BE2C (cell line): ENCODE results near the gene SCGB2B2.
"Not testable (repeated sequence)": the region's sequence is repeated elsewhere in the genome, so short reads cannot be mapped to it uniquely, and the experiment has no call there.

Experiments used
- DNase-seq: peaks from one replicate; pipeline ENCODE4 v3.0.0-alpha.2; 2020
- H3K27me3 ChIP-seq: fragments of 250-450 bp; sonication (Bioruptor Pico); 2 replicates; pipeline ENCODE4 v1.5.1; 2020; ENCODE audit warnings: mild to moderate bottlenecking
- H3K36me3 ChIP-seq: fragments of 250-450 bp; sonication (Bioruptor Pico); 2 replicates; pipeline ENCODE4 v1.5.1; 2020; ENCODE audit warnings: mild to moderate bottlenecking
- H3K4me1 ChIP-seq: fragments of 250-450 bp; sonication (Bioruptor Pico); 2 replicates; pipeline ENCODE4 v1.5.1; 2020
- H3K4me3 ChIP-seq: 2 replicates; pipeline ENCODE4 v1.5.1; 2011; ENCODE audit warnings: low read depth, low read length
- H3K9me3 ChIP-seq: fragments of 250-450 bp; sonication (Bioruptor Pico); 2 replicates; pipeline ENCODE4 v1.5.1; 2020
- CTCF ChIP-seq: IDR thresholded peaks from 2 replicates; pipeline ENCODE4 v1.5.1; 2012; ENCODE audit warnings: mild to moderate bottlenecking, low read depth, low read length

The SCGB2B2 gene

GRCh38 chr19:34687348-34687747 lies 10.4 kb upstream of the SCGB2B2 start:
- TF ChIP-seq CTCF = no peak
- no peaks in the 10 kb centered on the region for H3K4me1 ChIP-seq
- H3K9me3 ChIP-seq = peaks cover 3% of the 10 kb centered on the region
- peaks cover 10% of the 10 kb centered on the region for H3K36me3 ChIP-seq
- H3K27me3 ChIP-seq = peaks cover 8% of the 10 kb centered on the region; the same call in 1 of the 2 replicates
- no peak overlapping the region for H3K4me3 ChIP-seq
- no peak for DNase-seq

GRCh38 chr19:34686455-34686854 lies 9.5 kb upstream of the SCGB2B2 start:
- no peak overlapping the region for H3K4me3 ChIP-seq
- H3K4me1 ChIP-seq = no peaks in the 10 kb centered on the region
- peaks cover 12% of the 10 kb centered on the region for H3K36me3 ChIP-seq
- TF ChIP-seq CTCF = no peak
- peaks cover 5% of the 10 kb centered on the region for H3K9me3 ChIP-seq
- H3K27me3 ChIP-seq = peaks cover 5% of the 10 kb centered on the region; the same call in 1 of the 2 replicates
- DNase-seq = no peak

- not testable (repeated sequence) for H3K4me1 ChIP-seq, DNase-seq, H3K4me3 ChIP-seq, H3K27me3 ChIP-seq, H3K9me3 ChIP-seq
- peaks cover 15% of the 10 kb centered on the region for H3K36me3 ChIP-seq
These were observed 8.3 kb upstream of the SCGB2B2 start for GRCh38 chr19:34685266-34685665.

GRCh38 chr19:34681478-34681877 lies 4.5 kb upstream of the SCGB2B2 start:
- Histone ChIP-seq H3K27me3 (no peaks in the 10 kb centered on the region), H3K4me3 (no peak overlapping the region), H3K4me1 (no peaks in the 10 kb centered on the region), H3K9me3 (peaks cover 2% of the 10 kb centered on the region; the same call in 1 of the 2 replicates), H3K36me3 (peaks cover 19% of the 10 kb centered on the region)
- no peak for TF ChIP-seq CTCF
- DNase-seq = no peak

- no peak for TF ChIP-seq CTCF
- Histone ChIP-seq H3K9me3 (peaks cover 2% of the 10 kb centered on the region; the same call in 1 of the 2 replicates), H3K27me3 (no peaks in the 10 kb centered on the region), H3K36me3 (peaks cover 14% of the 10 kb centered on the region), H3K4me3 (peak overlapping the region; percentile 88), H3K4me1 (no peaks in the 10 kb centered on the region)
- no peak for DNase-seq
These were observed 1.5 kb upstream of the SCGB2B2 start for GRCh38 chr19:34678421-34678820.

- no peak for DNase-seq
- Histone ChIP-seq H3K4me1 (no peaks in the 10 kb centered on the region), H3K27me3 (no peaks in the 10 kb centered on the region), H3K9me3 (peaks cover 2% of the 10 kb centered on the region; the same call in 1 of the 2 replicates), H3K4me3 (peak overlapping the region; percentile 88), H3K36me3 (peaks cover 11% of the 10 kb centered on the region)
- no peak for TF ChIP-seq CTCF
These were observed 1.1 kb upstream of the SCGB2B2 start for GRCh38 chr19:34678085-34678412.
